GM19463 (cell line): ENCODE results near the gene GALNT9.

Experiments
- ATAC-seq: cut with Tn5 transposase; IDR thresholded peaks from one replicate; pipeline ENCODE4 v1.9.1; 2021; ENCODE audit warnings: mild to moderate bottlenecking, moderate library complexity; ENCODE audit not compliant: unreplicated experiment

GALNT9 gene

DNA sequence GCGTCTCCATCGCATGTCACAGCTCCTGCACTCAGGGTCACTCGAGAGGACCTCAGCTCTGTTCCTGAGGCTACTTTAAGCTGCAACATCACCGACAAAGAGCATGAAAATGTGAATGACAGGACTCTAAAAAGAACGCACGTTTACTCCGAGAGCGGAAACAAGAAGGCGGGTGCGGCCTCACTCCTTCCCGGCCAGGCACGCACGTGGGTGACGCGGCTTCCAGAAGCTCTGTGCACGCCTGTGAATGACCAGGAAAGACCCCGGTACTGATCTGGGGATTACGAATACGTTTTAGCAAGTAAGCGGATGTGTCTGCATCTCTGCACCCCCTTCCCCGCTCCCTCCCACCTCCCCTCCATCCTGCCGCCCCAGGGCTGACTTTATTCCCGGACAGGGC lies 15.2 kb upstream of the GALNT9 start:
- no peak for ATAC-seq

- no peak for ATAC-seq
These were observed 14.8 kb upstream of the GALNT9 start for GRCh38 chr12:132344181-132344580.

DNA sequence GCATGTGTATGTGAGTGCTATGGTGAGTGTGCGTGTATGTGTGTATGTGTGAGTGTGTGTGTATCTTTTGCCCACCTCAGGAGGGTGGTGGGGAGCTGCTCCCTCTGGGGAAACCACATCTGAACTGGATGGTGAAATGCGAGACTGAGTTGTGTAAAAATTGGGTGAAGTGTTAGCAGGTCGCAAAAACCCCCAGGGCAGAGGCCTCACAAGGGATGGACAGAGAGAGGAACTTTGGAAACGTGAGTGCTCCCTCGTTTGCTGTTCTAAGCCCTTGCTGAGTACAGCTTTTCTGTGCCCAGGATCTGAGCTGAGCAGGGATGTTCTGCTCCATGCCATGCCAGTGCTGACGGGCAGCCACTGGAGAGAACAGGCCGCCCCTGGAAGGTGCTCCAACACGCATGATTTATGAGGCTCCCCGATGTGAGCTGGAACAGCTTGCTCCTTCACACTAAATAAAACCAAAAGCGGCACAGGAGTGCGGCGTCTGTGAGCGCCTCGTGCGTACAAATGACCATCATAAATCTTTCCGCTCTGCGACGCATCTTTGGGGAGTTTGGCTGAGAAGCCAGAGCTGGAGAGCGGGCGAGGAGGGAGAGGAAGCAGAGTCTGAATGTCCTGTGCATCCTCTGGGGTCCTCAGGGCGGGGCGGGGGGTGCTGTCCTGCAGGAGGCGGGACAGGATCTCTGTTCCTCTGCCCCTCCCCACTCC lies 14.1 kb upstream of the GALNT9 start:
- ATAC-seq, result no peak

- no peak for ATAC-seq
These were observed 13.2 kb upstream of the GALNT9 start for GRCh38 chr12:132342251-132343227.

DNA sequence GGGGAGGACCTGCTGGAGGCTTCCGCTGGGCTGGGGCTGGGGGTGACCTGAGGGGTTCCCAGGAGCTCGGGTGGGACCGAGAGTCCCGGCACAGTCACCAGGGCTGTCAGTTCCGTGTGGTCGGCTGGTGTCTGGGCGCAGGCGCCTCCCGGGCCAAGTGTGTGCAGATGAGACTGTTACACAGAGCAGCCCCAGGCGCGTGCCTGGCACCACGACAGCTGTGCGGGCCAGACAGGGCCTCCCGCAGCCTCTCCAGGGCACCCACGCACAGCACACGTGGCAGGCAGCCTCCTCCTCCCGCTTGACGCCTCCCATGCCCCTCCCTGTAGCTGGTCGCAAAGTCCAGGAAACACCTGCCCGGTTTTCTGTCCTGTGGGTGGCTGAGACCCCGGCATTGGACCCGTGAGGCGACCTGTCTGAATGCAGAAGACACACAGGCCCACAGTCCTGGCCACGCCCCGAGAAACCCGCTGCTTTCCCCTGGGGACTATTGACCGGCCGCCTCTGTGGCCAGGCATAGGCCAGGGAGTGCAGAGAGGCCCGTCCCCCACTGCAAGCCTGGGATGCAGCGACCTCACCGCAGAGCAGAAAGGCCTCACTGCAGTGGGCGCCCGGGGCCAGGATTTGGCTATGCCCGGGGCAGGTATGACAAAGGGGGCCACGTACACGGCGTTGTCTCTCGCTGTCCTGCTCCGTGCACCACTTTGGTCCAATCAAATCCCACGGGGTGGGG lies 12.1 kb upstream of the GALNT9 start:
- no peak for ATAC-seq

GRCh38 chr12:132340266-132341035 lies 11.1 kb upstream of the GALNT9 start:
- no peak for ATAC-seq

- ATAC-seq, result no peak
These were observed 10.5 kb upstream of the GALNT9 start for GRCh38 chr12:132339856-132340255.

DNA sequence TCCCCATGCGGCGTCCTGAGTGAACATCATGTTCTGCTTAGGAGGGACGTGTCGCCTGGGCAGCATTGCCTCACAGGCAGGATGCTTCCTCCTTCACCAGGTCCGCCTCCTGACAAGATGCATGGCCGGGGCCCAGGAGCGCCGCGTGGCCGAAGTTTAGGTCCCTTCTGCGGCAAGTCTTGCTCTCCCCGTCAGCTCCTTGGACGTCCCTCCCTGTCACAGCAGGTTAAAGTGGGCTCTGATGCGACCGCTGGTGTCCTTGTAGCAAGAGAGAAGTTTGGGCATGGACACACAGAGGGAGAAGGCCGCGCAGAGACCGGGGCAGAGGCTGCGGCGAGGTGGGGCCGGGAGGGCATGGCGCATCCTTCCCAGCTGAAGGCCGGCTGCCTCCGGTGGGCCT lies 9.4 kb upstream of the GALNT9 start:
- ATAC-seq, result no peak

GRCh38 chr12:132338311-132338710 lies 8.9 kb upstream of the GALNT9 start:
- ATAC-seq, result no peak

- ATAC-seq, result no peak
These were observed 8.2 kb upstream of the GALNT9 start for GRCh38 chr12:132337557-132337956.

- no peak for ATAC-seq
These were observed 7.3 kb upstream of the GALNT9 start for GRCh38 chr12:132336451-132337413.

GRCh38 chr12:132335179-132335756 lies 5.9 kb upstream of the GALNT9 start:
- no peak for ATAC-seq

DNA sequence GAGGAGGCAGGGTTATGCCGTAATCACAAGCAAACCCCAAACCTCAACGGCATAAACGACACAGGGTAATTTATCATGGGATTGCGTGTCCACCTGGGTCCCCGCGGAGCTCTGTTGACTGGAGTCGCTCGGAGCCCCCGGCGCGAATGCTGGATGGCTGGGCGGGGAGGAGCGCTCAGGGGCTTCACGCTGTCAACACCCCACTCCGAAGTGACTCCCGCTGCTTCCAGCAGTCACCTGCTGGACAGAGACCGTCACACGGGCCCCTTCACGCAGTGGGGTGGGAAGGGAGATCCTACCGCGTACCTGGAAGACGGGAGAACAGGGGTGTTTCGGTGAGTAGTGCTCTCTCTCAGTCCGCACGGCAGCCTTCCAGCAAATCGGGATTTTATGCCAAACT lies 4.4 kb upstream of the GALNT9 start:
- no peak for ATAC-seq

DNA sequence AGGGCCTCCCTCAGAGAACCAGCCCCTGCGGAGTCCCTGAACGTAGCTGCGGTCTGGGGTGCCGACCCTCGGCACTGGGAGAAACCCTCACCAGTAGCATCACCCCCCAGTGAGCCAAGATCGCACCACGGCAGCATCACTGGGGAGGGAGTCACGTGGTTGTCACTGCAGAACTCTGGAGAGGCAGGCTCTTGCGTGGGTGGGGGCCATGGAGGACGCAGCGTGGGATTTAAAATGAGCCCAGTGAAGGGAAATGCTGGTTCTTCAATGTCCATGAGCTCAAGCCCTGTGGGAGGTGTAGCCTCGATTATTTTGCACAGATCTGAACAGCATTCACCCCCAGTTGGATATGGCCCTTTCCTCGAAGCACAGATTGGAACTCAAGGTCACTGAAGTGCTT lies 3.9 kb upstream of the GALNT9 start:
- no peak for ATAC-seq

- ATAC-seq, result no peak
These were observed 1.1 kb upstream of the GALNT9 start for GRCh38 chr12:132330549-132330881.

- no peak for ATAC-seq
These were observed 545 bp upstream of the GALNT9 start for GRCh38 chr12:132329720-132330548.

DNA sequence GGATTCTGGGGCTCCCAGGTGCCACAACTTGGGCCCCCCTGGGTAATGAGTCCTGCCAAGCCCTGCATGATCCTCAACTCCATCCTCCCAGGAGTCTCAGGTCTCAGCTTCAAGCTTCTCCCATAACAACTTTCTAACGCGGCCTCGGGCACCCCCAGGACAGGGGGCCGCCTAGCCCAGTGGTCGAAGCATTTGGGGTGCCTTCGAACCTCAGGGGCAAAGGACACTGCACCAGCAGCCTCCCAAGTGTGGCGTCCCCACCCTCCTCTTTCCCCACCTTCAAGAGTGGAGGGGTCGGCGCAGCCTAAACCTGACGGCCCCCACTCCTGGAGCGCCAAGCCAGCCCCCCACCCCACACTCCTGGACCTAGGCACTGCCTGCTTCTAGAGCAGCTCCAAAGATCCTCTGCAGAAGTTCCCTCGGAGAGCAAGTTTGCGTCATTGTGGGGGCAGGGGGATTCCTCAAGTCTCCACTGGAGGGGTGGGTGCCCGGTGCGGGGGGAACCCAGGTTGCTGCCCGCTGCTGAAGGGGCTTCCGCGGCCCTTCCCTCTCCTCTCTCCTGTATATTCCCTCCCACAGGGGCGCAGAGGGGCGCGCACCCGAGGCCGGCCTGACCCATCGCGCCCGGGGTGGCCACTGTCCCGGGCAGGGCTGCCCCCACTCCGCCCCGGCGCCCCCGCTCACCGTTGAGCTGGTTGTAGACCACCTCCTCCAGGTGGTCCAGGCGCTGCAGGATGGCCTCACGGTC lies 933 bp downstream of the GALNT9 start:
- ATAC-seq, result no peak
